ENCODE data around the gene PIGR. TPM values are rescaled to one million over a fixed set of nuclear protein-coding genes. Genes with fewer than 3 reads are reported as not detected.

The PIGR gene
- total RNA-seq, 1 experiment from 2014 or later, result 2.6 TPM

- TF ChIP-seq ZBTB33 (IDR thresholded peaks at IDR 0.05; ENCODE audit: extremely low read depth, insufficient replicate concordance, low read length), result no peak
Observed at GRCh38 chr1:206979379-206980043, 33.2 kb upstream of the PIGR start (continued).

GRCh38 chr1:206978259-206978658 is 32.0 kb upstream of the PIGR start:
- Histone ChIP-seq H3K9ac (ENCODE audit: low read length) (no peak overlapping the region), H3K4me2 (ENCODE audit: low read length) (no peak overlapping the region), H3K79me2 (ENCODE audit: insufficient read depth, low read length) (no peaks in the 10 kb centered on the region), H2AFZ (ENCODE audit: low read depth, low read length, poor library complexity, severe bottlenecking) (no peak overlapping the region), H3K36me3 (ENCODE audit: control insufficient read depth in 1 of 2, insufficient read depth in 2 of 2, low read length in 2 of 2) (no peaks in the 10 kb centered on the region), H3K27me3 (ENCODE audit: insufficient read depth, low read length) (no peaks in the 10 kb centered on the region), H3K4me1 (ENCODE audit: control insufficient read depth in 1 of 2, insufficient read depth in 2 of 2, low read length in 2 of 2) (no peaks in the 10 kb centered on the region), H3K4me3 (replicated peaks in 1 of 2; ENCODE audit: low read depth in 1 of 2, low read length in 2 of 2) (no peak overlapping the region), H3K27ac (ENCODE audit: low read depth, low read length) (no peak overlapping the region), H3K9me2 (ENCODE audit: insufficient read depth) (no peaks in the 10 kb centered on the region), H3K9me3 (ENCODE audit: control insufficient read depth in 1 of 2, insufficient read depth in 1 of 2, low read depth in 1 of 2, low read length in 2 of 2) (no peaks in the 10 kb centered on the region), H4K20me1 (ENCODE audit: insufficient read depth) (no peaks in the 10 kb centered on the region)
- no peak for ATAC-seq
- POLR2A ChIA-PET, result no interaction called here
- RAD21 ChIA-PET (ENCODE audit: low non-redundant PET in 1 of 2, low total read pairs in 2 of 2, uncharacterized antibody in 2 of 2, unreplicated experiment in 2 of 2), result no interaction called here
- intact Hi-C loops (cut with micrococcal nuclease), result no loop called here
- CTCF ChIA-PET, result interaction anchor here (0.9 to 1.4 kb wide), 3 partner anchors 45 to 343 kb away, joined by 3 to 4 read pairs (median 4); partner anchors contain the start of gene DYRK3
- DNase-seq (ENCODE audit: low read depth, low spot score), result no peak
- no TSS peak for BruUV-seq (replicated peaks)
- TF ChIP-seq YY1 (IDR thresholded peaks at IDR 0.05; ENCODE audit: extremely low read depth, insufficient replicate concordance, low read depth, low read length) (no peak), EGR1 (IDR thresholded peaks at IDR 0.05; ENCODE audit: low read depth) (no peak), TCF7L2 (IDR thresholded peaks at IDR 0.05; ENCODE audit: borderline replicate concordance, extremely low read depth, insufficient read depth, insufficient read length) (no peak), FOSL1 (IDR thresholded peaks at IDR 0.05; ENCODE audit: low read depth) (no peak), EZH2phosphoT487 (IDR thresholded peaks at IDR 0.05; ENCODE audit: borderline replicate concordance) (no peak), SRF (IDR thresholded peaks at IDR 0.05; ENCODE audit: low read depth) (no peak), ELF1 (IDR thresholded peaks at IDR 0.05; ENCODE audit: borderline replicate concordance, low read depth) (no peak), CBX3 (IDR thresholded peaks at IDR 0.05; ENCODE audit: low read depth) (no peak), ZFX (IDR thresholded peaks at IDR 0.05) (no peak), RAD21 (IDR thresholded peaks at IDR 0.05; ENCODE audit: low read depth) (no peak), SIN3A (IDR thresholded peaks at IDR 0.05; ENCODE audit: low read depth) (no peak), ZBTB33 (IDR thresholded peaks at IDR 0.05; ENCODE audit: extremely low read depth, insufficient replicate concordance, low read length) (no peak), POLR2AphosphoS5 (IDR thresholded peaks at IDR 0.05; ENCODE audit: low read depth, low read length) (no peak), SP1 (IDR thresholded peaks at IDR 0.05; ENCODE audit: low read depth) (no peak)
- TF ChIP-seq, protein P1, sequence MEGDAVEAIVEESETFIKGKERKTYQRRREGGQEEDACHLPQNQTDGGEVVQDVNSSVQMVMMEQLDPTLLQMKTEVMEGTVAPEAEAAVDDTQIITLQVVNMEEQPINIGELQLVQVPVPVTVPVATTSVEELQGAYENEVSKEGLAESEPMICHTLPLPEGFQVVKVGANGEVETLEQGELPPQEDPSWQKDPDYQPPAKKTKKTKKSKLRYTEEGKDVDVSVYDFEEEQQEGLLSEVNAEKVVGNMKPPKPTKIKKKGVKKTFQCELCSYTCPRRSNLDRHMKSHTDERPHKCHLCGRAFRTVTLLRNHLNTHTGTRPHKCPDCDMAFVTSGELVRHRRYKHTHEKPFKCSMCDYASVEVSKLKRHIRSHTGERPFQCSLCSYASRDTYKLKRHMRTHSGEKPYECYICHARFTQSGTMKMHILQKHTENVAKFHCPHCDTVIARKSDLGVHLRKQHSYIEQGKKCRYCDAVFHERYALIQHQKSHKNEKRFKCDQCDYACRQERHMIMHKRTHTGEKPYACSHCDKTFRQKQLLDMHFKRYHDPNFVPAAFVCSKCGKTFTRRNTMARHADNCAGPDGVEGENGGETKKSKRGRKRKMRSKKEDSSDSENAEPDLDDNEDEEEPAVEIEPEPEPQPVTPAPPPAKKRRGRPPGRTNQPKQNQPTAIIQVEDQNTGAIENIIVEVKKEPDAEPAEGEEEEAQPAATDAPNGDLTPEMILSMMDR (IDR thresholded peaks at IDR 0.05 in 2 of 3, conservative IDR thresholded peaks at IDR 0.05 in 1 of 3; ENCODE audit: borderline replicate concordance in 1 of 3, insufficient read depth in 1 of 3, low read depth in 2 of 3, low read length in 2 of 3), result no peak

Measured in HCT116 (cell line).